Kidney (tissue), 14 donors: ENCODE measurements around the gene SNX24. TPM values are rescaled to one million over a fixed set of nuclear protein-coding genes. Genes with fewer than 3 reads are reported as not detected.
A peak's percentile ranks its signal among the peaks of the same experiment; 100 is the strongest.

Experiments used
- DNase-seq, 5 donors: peaks; one replicate each; pipeline ENCODE4 v3.0.0-alpha.2; 2013 to 2020
- FAIRE-seq: peaks from 2 replicates; lab custom pipeline; 2012; peaks lifted over from hg19 to GRCh38; lab: Jason Lieb, UNC
- H3K27ac ChIP-seq, 2 donors: one replicate each; pipeline ENCODE4 v1.7.0; 2013; ENCODE audit warnings: low read depth in 2 of 2, low read length in 2 of 2, inconsistent platforms in 1 of 2
- H3K27me3 ChIP-seq: one replicate; pipeline ENCODE4 v1.7.1; 2013; ENCODE audit warnings: low read length, inconsistent platforms; ENCODE audit not compliant: control insufficient read depth, insufficient read depth
- H3K36me3 ChIP-seq, 3 donors: one replicate each; pipeline versions ENCODE4 v1.7.0 to v1.7.1; 2013; ENCODE audit warnings: low read length in 3 of 3, control low read depth in 1 of 3, inconsistent platforms in 1 of 3; ENCODE audit not compliant: insufficient read depth in 3 of 3, control insufficient read depth in 2 of 3
- H3K4me1 ChIP-seq, 3 donors: one replicate each; pipeline versions ENCODE4 v1.7.0 to v1.7.1; 2013; ENCODE audit warnings: low read length in 3 of 3, inconsistent platforms in 1 of 3, low read depth in 1 of 3; ENCODE audit not compliant: control insufficient read depth in 2 of 3, insufficient read depth in 2 of 3
- H3K4me3 ChIP-seq, 3 donors: one replicate each; pipeline versions ENCODE4 v1.7.0 to v1.8.1; 2013; ENCODE audit warnings: low read length in 3 of 3, control low read depth in 1 of 3, inconsistent platforms in 1 of 3
- H3K9ac ChIP-seq, 3 donors: one replicate each; pipeline versions ENCODE4 v1.7.0 to v1.7.1; 2013; ENCODE audit warnings: low read length in 3 of 3, control low read depth in 1 of 3, inconsistent platforms in 1 of 3
- H3K9me3 ChIP-seq, 3 donors: one replicate each; pipeline versions ENCODE4 v1.7.0 to v1.7.1; 2013; ENCODE audit warnings: low read length in 3 of 3, control low read depth in 1 of 3, inconsistent platforms in 1 of 3; ENCODE audit not compliant: control insufficient read depth in 2 of 3, insufficient read depth in 1 of 3
- CTCF ChIP-seq: IDR thresholded peaks from 3 replicates; pipeline ENCODE4 v1.5.1; 2012; ENCODE audit warnings: mild to moderate bottlenecking, moderate library complexity, borderline replicate concordance; ENCODE audit not compliant: insufficient read depth; ENCODE audit errors: extremely low read depth
- intact Hi-C: fragments of 100-400 bp; cut with DNase I; formaldehyde crosslinking; loops from one replicate; pipeline ENCODE4 v1.11.1; 2022
- polyA plus RNA-seq: library from polyadenylated mRNA; stranded (reverse); fragments of 350-450 nt; fragmentation: Illumina TruSeq; extraction: RNeasy Lipid Tissue Mini Kit (QIAGEN cat#74804); gene quantifications from one replicate; pipeline ENCODE4 v1.2.3, GENCODE V29; 2014; ENCODE audit warnings: low read depth, low replicate concordance; ENCODE audit not compliant: insufficient read depth
- total RNA-seq: library from RNA; stranded (reverse); fragmentation: NEBNext Ultra II Directional; extraction: Animal tissue kit (Norgen Biotek cat#: 25700); gene quantifications from one replicate; pipeline ENCODE4 v1.2.1, GENCODE V29; 2021
- donor health status: control.
- donor health status: control.
- donor health status: control.
- donor health status: control.
- donor health status: control.
- donor health status: DM: yes; HTN: yes; CAD: no.
- donor health status: Normal renal cell carcinoma (clear cell type).

The SNX24 gene
- total and polyA plus RNA-seq, 2 donors from 2014 or later: 23.8 to 27.0 TPM

DNA sequence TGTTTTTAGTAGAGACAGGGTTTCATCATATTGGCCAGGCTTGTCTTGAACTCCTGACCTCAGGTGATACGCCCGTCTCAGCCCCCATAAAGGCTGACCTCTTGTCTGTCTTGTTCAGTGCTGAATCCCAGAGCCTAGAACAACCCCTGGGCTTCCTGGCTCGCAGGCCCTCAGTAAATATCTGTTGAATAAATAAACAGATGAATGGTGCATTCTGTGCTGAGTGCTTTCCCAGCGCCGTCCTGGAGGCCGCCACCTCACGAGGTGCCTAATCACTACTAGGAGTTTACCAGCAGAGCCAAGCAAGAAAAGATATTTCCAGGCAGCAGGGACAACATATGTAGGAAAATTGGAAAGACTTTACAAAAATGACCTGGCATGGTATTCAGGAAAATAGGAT is 88.5 kb downstream of the SNX24 start:
- H3K36me3 ChIP-seq: no peaks in the 10 kb centered on the region
- intact Hi-C loops: no loop called here
- no peak overlapping the region for H3K4me3 ChIP-seq
- no peak for FAIRE-seq
- H3K9me3 ChIP-seq: no peaks in the 10 kb centered on the region
- H3K27me3 ChIP-seq: no peaks in the 10 kb centered on the region
- no peak overlapping the region for H3K27ac ChIP-seq
- no peak for TF ChIP-seq CTCF
- H3K9ac ChIP-seq: no peak overlapping the region
- peaks cover 0 to 6% (median 5%) of the 10 kb centered on the region in 3 donors for H3K4me1 ChIP-seq
- peak in 3 of 5 donors; percentile 19 to 23 (median 21) for DNase-seq

DNA sequence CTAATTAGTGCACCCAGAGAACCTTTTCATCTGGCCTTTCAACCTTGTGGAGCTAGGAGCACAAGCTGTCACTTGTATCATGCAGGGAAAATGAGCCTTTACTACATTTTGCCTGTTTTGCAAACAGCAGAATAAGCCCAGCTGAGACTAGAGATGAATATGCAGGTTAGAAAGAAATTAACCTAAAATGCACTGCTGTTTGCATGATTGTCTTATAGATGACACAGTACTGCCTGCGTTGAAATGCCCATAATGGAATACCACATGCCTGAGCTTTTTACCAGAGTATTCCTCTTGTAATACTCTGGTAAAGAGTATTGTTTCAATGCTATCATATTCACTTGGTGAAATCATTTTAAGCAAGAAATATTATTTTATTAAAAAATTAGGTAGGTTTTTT is 90.7 kb downstream of the SNX24 start:
- intact Hi-C loops: no loop called here
- Histone ChIP-seq H3K4me1 (peaks cover 0 to 6% (median 5%) of the 10 kb centered on the region in 3 donors), H3K4me3 (no peak overlapping the region), H3K36me3 (no peaks in the 10 kb centered on the region), H3K27me3 (no peaks in the 10 kb centered on the region), H3K9ac (no peak overlapping the region), H3K9me3 (no peaks in the 10 kb centered on the region), H3K27ac (no peak overlapping the region)
- no peak for TF ChIP-seq CTCF
- FAIRE-seq (no peak), DNase-seq (no peak)

DNA sequence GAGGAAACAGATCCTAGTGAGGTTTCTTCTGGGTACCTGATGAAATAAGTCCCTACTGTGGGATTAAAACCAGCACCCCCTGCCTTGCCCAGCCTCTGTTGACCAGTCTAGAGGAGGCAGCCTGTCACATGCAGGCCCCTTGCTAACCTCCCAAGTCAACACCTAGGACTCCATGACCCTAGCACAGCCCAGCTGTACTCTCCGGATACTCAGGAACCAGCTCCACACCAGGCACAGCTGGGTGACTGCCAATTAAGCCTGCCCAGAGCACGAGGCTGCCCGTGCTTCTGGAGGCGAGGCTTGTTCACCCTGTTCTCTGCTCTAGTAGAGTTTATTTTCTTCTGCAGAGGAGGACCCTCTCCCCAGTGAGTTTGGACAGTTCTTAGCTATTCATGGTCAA is 92.5 kb downstream of the SNX24 start:
- Histone ChIP-seq H3K9ac (peak overlapping the region in 1 of 3 donors; percentile 30), H3K4me3 (no peak overlapping the region), H3K36me3 (no peaks in the 10 kb centered on the region), H3K9me3 (no peaks in the 10 kb centered on the region), H3K4me1 (peaks cover 0 to 10% (median 5%) of the 10 kb centered on the region in 3 donors), H3K27me3 (no peaks in the 10 kb centered on the region), H3K27ac (no peak overlapping the region)
- TF ChIP-seq CTCF: no peak
- intact Hi-C loops: no loop called here
- FAIRE-seq (no peak), DNase-seq (no peak)

GRCh38 chr5:122940890-122941289 is 95.5 kb downstream of the SNX24 start:
- no peaks in the 10 kb centered on the region for H3K27me3 ChIP-seq
- no peak overlapping the region for H3K27ac ChIP-seq
- no peak overlapping the region for H3K4me3 ChIP-seq
- peaks cover 0 to 10% (median 10%) of the 10 kb centered on the region in 3 donors for H3K4me1 ChIP-seq
- no peak overlapping the region for H3K9ac ChIP-seq
- no peak for TF ChIP-seq CTCF
- H3K36me3 ChIP-seq: no peaks in the 10 kb centered on the region
- intact Hi-C loops: no loop called here
- no peak for DNase-seq
- FAIRE-seq: no peak
- no peaks in the 10 kb centered on the region for H3K9me3 ChIP-seq
